PC-3 (cell line): ENCODE data around the gene CA5A. TPM values are rescaled to one million over a fixed set of nuclear protein-coding genes. Genes with fewer than 3 reads are reported as not detected.
A peak's percentile ranks its signal among the peaks of the same experiment; 100 is the strongest.

Source experiments
- ATAC-seq: fragments of 200-7000 bp; cut with Tn5 transposase; 2 replicates; pipeline ENCODE4 v1.9.1; 2020; ENCODE audit warnings: mild to moderate bottlenecking, moderate library complexity
- BruUV-seq: library from RNA; stranded (reverse); fragments of 400-500 nt; replicated peaks from 2 replicates; lab custom pipeline; 2021; lab: Mats Ljungman, UMichigan
- CTCF ChIA-PET: fragments of 300-600 bp; sonication (Branson Sonifier 250); formaldehyde crosslinking; loops from one replicate; lab custom pipeline; 2022; ENCODE audit warnings: antibody characterized with exemption; lab: Charles Lee
- POLR2A ChIA-PET: fragments of 300-600 bp; sonication (Branson Sonifier 250); formaldehyde crosslinking; loops from one replicate; lab custom pipeline; 2022; ENCODE audit warnings: antibody characterized with exemption; ENCODE audit not compliant: unreplicated experiment; lab: Charles Lee
- DNase-seq: peaks from one replicate; pipeline ENCODE4 v3.0.0-alpha.2; 2015
- H2AFZ ChIP-seq: fragments of 300-600 bp; sonication (generic); 2 replicates; pipeline ENCODE4 v1.6.0; 2016; ENCODE audit warnings: antibody characterized with exemption, low read length
- H3F3A ChIP-seq: fragments of 300-600 bp; sonication (generic); one replicate; pipeline ENCODE4 v1.6.0; 2017; ENCODE audit warnings: antibody characterized with exemption, low read length, control low read depth, mild to moderate bottlenecking; ENCODE audit not compliant: unreplicated experiment
- H3K27ac ChIP-seq: fragments of 300-600 bp; sonication (generic); 2 replicates; pipeline ENCODE4 v1.5.1; 2016; ENCODE audit warnings: mild to moderate bottlenecking, low read length
- H3K27me3 ChIP-seq: fragments of 300-600 bp; sonication (generic); 2 replicates; pipeline ENCODE4 v1.6.1; 2016; ENCODE audit warnings: low read length, mixed read lengths
- H3K36me3 ChIP-seq: fragments of 300-600 bp; sonication (generic); 2 replicates; pipeline ENCODE4 v1.6.1; 2016; ENCODE audit warnings: low read depth, mixed run types, low read length, mixed read lengths
- H3K4me1 ChIP-seq: fragments of 300-600 bp; sonication (generic); 2 replicates; pipeline ENCODE4 v1.5.1; 2016; ENCODE audit warnings: low read length; ENCODE audit not compliant: insufficient read depth
- H3K4me2 ChIP-seq: fragments of 300-600 bp; sonication (generic); 2 replicates; pipeline ENCODE4 v1.6.0; 2016; ENCODE audit warnings: low read length
- H3K4me3 ChIP-seq: fragments of 300-600 bp; sonication (generic); 2 replicates; pipeline ENCODE4 v1.5.1; 2016; ENCODE audit warnings: mild to moderate bottlenecking, low read length, mixed read lengths
- H3K79me2 ChIP-seq: fragments of 300-600 bp; sonication (generic); 2 replicates; pipeline ENCODE4 v1.6.1; 2017; ENCODE audit warnings: low read length, mixed read lengths
- H3K9ac ChIP-seq: fragments of 300-600 bp; sonication (generic); 2 replicates; pipeline ENCODE4 v1.6.0; 2016; ENCODE audit warnings: mild to moderate bottlenecking, low read length
- H3K9me2 ChIP-seq: fragments of 300-600 bp; sonication (generic); replicated peaks from 2 replicates; pipeline ENCODE4 v1.6.1; 2016; ENCODE audit warnings: mixed run types, low read length, mixed read lengths
- H3K9me3 ChIP-seq: fragments of 300-600 bp; sonication (generic); 2 replicates; pipeline ENCODE4 v1.6.1; 2016; ENCODE audit warnings: low read length, mixed read lengths
- H4K20me1 ChIP-seq: fragments of 300-600 bp; sonication (generic); 2 replicates; pipeline ENCODE4 v1.6.1; 2016; ENCODE audit warnings: low read length, mixed read lengths
- EZH2 ChIP-seq: fragments of 300-600 bp; sonication (generic); IDR thresholded peaks from one replicate; pipeline ENCODE4 v1.6.1; 2017; ENCODE audit warnings: antibody characterized with exemption, mild to moderate bottlenecking, low read length; ENCODE audit not compliant: unreplicated experiment
- EZH2phosphoT487 ChIP-seq: fragments of 300-600 bp; sonication (generic); IDR thresholded peaks from 2 replicates; pipeline ENCODE4 v1.6.1; 2018; ENCODE audit warnings: mild to moderate bottlenecking, antibody characterized with exemption, low read length, borderline replicate concordance
- intact Hi-C: fragments of 100-400 bp; cut with micrococcal nuclease; formaldehyde crosslinking; loops from 2 replicates; pipeline ENCODE4 v1.9.0; 2023
- total RNA-seq: library from RNA; depleted of rRNA; stranded (reverse); fragments of >200 nt; gene quantifications from 2 replicates; pipeline ENCODE4 v1.2.3, GENCODE V29; 2014
- TF ChIP-seq, protein P1 (sequence below): fragments of 300-600 bp; sonication (generic); conservative IDR thresholded peaks from 2 replicates; pipeline ENCODE4 v1.5.1; 2017; ENCODE audit warnings: antibody characterized with exemption, low read depth, mild to moderate bottlenecking, low read length

The CA5A gene
- total RNA-seq, 1 experiment from 2014 or later: not detected

GRCh38 chr16:87954361-87954760 is 18.0 kb upstream of the CA5A start:
- DNase-seq (no peak), ATAC-seq (no peak)
- Histone ChIP-seq H4K20me1 (no peaks in the 10 kb centered on the region), H3K4me1 (0 out of 2 replicates have a peak, but pooled peaks cover 7% of the 10 kb centered on the region), H3K79me2 (peaks cover 78% of the 10 kb centered on the region), H3K9me2 (no peaks in the 10 kb centered on the region), H3K4me2 (no peak overlapping the region), H3K4me3 (no peak overlapping the region), H3K27me3 (no peaks in the 10 kb centered on the region), H3K9me3 (no peaks in the 10 kb centered on the region), H2AFZ (no peak overlapping the region), H3F3A (no peaks in the 10 kb centered on the region), H3K27ac (no peak overlapping the region), H3K9ac (no peak overlapping the region), H3K36me3 (no peaks in the 10 kb centered on the region)
- CTCF ChIA-PET: no interaction called here
- no TSS peak for BruUV-seq
- intact Hi-C loops: no loop called here
- TF ChIP-seq EZH2: no peak
- no peak for TF ChIP-seq EZH2phosphoT487
- TF ChIP-seq, protein P1, sequence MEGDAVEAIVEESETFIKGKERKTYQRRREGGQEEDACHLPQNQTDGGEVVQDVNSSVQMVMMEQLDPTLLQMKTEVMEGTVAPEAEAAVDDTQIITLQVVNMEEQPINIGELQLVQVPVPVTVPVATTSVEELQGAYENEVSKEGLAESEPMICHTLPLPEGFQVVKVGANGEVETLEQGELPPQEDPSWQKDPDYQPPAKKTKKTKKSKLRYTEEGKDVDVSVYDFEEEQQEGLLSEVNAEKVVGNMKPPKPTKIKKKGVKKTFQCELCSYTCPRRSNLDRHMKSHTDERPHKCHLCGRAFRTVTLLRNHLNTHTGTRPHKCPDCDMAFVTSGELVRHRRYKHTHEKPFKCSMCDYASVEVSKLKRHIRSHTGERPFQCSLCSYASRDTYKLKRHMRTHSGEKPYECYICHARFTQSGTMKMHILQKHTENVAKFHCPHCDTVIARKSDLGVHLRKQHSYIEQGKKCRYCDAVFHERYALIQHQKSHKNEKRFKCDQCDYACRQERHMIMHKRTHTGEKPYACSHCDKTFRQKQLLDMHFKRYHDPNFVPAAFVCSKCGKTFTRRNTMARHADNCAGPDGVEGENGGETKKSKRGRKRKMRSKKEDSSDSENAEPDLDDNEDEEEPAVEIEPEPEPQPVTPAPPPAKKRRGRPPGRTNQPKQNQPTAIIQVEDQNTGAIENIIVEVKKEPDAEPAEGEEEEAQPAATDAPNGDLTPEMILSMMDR: no peak
- POLR2A ChIA-PET: no interaction called here

DNA sequence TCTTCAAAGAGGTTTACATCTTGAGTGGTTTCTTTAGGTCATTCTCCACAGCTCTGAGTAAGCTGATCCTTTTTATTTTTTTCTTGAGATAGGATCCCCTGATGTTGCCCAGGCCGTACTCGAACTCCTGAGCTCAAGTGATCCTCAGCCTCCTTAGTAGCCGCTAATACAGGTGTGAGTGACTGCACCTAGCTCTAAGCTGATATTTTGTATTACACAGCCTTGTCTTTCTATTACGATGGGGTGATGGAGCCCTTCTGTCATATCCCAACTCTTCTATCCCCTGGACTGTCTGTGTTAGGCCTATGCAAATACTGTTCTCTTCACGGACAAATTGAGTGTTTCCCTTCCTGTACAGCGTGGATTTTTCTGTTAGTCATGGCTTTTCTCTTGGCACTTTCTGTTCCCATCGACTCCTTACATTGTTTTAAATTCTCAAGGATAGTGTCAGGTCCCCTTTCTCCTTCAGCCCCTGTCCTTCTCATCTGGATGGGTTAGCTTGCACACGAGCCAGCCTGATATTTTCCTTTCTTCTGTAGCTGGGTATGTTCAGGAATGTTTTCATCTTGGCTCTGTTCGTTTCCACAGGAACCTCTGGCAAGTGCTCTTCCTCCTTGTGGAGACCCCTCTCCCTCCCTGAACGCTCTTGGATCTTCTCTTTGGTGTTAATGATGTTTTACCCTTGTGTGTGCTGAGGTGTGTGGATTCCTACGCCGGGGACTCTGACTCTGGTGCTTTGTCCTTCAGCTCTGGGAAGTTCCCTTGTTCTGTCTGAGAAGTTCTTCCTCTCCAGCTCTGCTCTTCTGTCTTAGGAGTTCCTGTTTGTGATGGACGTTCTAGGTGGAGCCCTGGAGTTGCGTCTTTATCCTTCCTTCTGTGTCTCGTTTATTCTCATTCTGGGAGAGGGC is 17.2 kb upstream of the CA5A start:
- H2AFZ ChIP-seq: no peak overlapping the region
- H3K4me1 ChIP-seq: 0 out of 2 replicates have a peak, but pooled peaks cover 7% of the 10 kb centered on the region
- no peak overlapping the region for H3K4me3 ChIP-seq
- DNase-seq (no peak), ATAC-seq (no peak)
- H4K20me1 ChIP-seq: no peaks in the 10 kb centered on the region
- TF ChIP-seq, protein P1: no peak
- TF ChIP-seq EZH2 (no peak), EZH2phosphoT487 (no peak)
- H3K36me3 ChIP-seq: no peaks in the 10 kb centered on the region
- H3K79me2 ChIP-seq: peaks cover 70% of the 10 kb centered on the region
- ChIA-PET CTCF (no interaction called here), POLR2A (no interaction called here)
- H3K9ac ChIP-seq: no peak overlapping the region
- H3K27me3 ChIP-seq: no peaks in the 10 kb centered on the region
- intact Hi-C loops: no loop called here
- H3K9me2 ChIP-seq: no peaks in the 10 kb centered on the region
- no TSS peak for BruUV-seq
- no peak overlapping the region; the same call in 1 of the 2 replicates for H3K4me2 ChIP-seq
- H3K9me3 ChIP-seq: no peaks in the 10 kb centered on the region
- H3F3A ChIP-seq: no peaks in the 10 kb centered on the region
- H3K27ac ChIP-seq: no peak overlapping the region

- Histone ChIP-seq H3K4me3 (peak overlapping the region; percentile 91), H3K9ac (peak overlapping the region; percentile 100), H3K4me2 (peak overlapping the region; percentile 85), H3K27ac (no peak overlapping the region), H3K4me1 (0 out of 2 replicates have a peak, but pooled peaks cover 7% of the 10 kb centered on the region), H3K27me3 (no peaks in the 10 kb centered on the region), H4K20me1 (no peaks in the 10 kb centered on the region), H2AFZ (no peak overlapping the region), H3K79me2 (peaks cover 62% of the 10 kb centered on the region), H3K9me3 (no peaks in the 10 kb centered on the region), H3K9me2 (no peaks in the 10 kb centered on the region), H3K36me3 (no peaks in the 10 kb centered on the region), H3F3A (no peaks in the 10 kb centered on the region)
- DNase-seq (no peak), ATAC-seq (no peak)
- intact Hi-C loops: no loop called here
- CTCF ChIA-PET: no interaction called here
- BruUV-seq: no TSS peak
- POLR2A ChIA-PET: no interaction called here
- TF ChIP-seq, protein P1: no peak
- TF ChIP-seq EZH2: no peak
- no peak for TF ChIP-seq EZH2phosphoT487
Observed at GRCh38 chr16:87952751-87953150, 16.4 kb upstream of the CA5A start.
